Caco-2 (cell line): Measurements from ENCODE around the gene LAMC1. TPM values are rescaled to one million over a fixed set of nuclear protein-coding genes. Genes with fewer than 3 reads are reported as not detected.

Experiments
- BruUV-seq: library from RNA; stranded (reverse); fragments of 400-500 nt; replicated peaks from 2 replicates; lab custom pipeline; 2021; lab: Mats Ljungman, UMichigan
- CTCF ChIA-PET: fragments of 300-600 bp; sonication (Branson Sonifier 250); formaldehyde crosslinking; loops from one replicate; lab custom pipeline; 2022; ENCODE audit warnings: antibody characterized with exemption; lab: Charles Lee
- POLR2A ChIA-PET: fragments of 300-600 bp; sonication (Branson Sonifier 250); formaldehyde crosslinking; loops from one replicate; lab custom pipeline; 2022; ENCODE audit warnings: antibody characterized with exemption; lab: Charles Lee
- DNase-seq, 2 experiments: peaks; one replicate each; pipeline versions ENCODE4 v3.0.0 to v3.0.0-alpha.2; 2020 to 2022
- H3K27me3 ChIP-seq: replicated peaks from 2 replicates; pipeline ENCODE4 v1.6.0; 2011; ENCODE audit warnings: low read length; ENCODE audit not compliant: control insufficient read depth, insufficient read depth
- H3K36me3 ChIP-seq: 2 replicates; pipeline ENCODE4 v1.5.1; 2011; ENCODE audit warnings: low read length; ENCODE audit not compliant: control insufficient read depth, insufficient read depth
- H3K4me1 ChIP-seq: fragments of 250-450 bp; sonication (Bioruptor Pico); 2 replicates; pipeline ENCODE4 v1.5.1; 2020; ENCODE audit warnings: mild to moderate bottlenecking
- H3K4me3 ChIP-seq: 2 replicates; pipeline ENCODE4 v1.5.1; 2011; ENCODE audit warnings: low read depth, mild to moderate bottlenecking, control low read depth, low read length
- H3K9me3 ChIP-seq: fragments of 250-450 bp; sonication (Bioruptor Pico); 2 replicates; pipeline ENCODE4 v1.5.1; 2020; ENCODE audit warnings: mild to moderate bottlenecking, moderate library complexity
- H3K27ac Mint-ChIP-seq: one replicate; pipeline ENCODE4 v1.8.0; 2022; ENCODE audit warnings: mixed read lengths; ENCODE audit not compliant: unreplicated experiment
- H3K27me3 Mint-ChIP-seq: one replicate; pipeline ENCODE4 v1.8.0; 2022; ENCODE audit warnings: mixed read lengths; ENCODE audit not compliant: insufficient read depth, unreplicated experiment
- H3K36me3 Mint-ChIP-seq: one replicate; pipeline ENCODE4 v1.8.0; 2022; ENCODE audit warnings: mild to moderate bottlenecking, mixed read lengths; ENCODE audit not compliant: insufficient read depth, unreplicated experiment
- H3K4me1 Mint-ChIP-seq: one replicate; pipeline ENCODE4 v1.8.0; 2022; ENCODE audit warnings: low read depth, mixed read lengths; ENCODE audit not compliant: unreplicated experiment
- H3K4me3 Mint-ChIP-seq: one replicate; pipeline ENCODE4 v1.8.0; 2022; ENCODE audit warnings: mild to moderate bottlenecking, moderate library complexity, mixed read lengths; ENCODE audit not compliant: unreplicated experiment
- H3K9me3 Mint-ChIP-seq: one replicate; pipeline ENCODE4 v1.8.0; 2022; ENCODE audit warnings: mixed read lengths; ENCODE audit not compliant: unreplicated experiment
- CTCF ChIP-seq, 2 experiments: fragments of 200-600 bp in 1 of 2; IDR thresholded peaks; 1 replicate in 1 of 2; 2 replicates in 1 of 2; pipeline versions ENCODE4 v1.5.1 to v1.8.0; 2011 to 2022; ENCODE audit warnings: antibody characterized with exemption in 1 of 2, control low read depth in 1 of 2, inconsistent platforms in 1 of 2, low read depth in 1 of 2, low read length in 1 of 2, mild to moderate bottlenecking in 1 of 2, moderate library complexity in 1 of 2; ENCODE audit not compliant: insufficient read depth in 1 of 2, severe bottlenecking in 1 of 2, unreplicated experiment in 1 of 2
- intact Hi-C: fragments of 100-400 bp; cut with micrococcal nuclease; formaldehyde crosslinking; loops from one replicate; pipeline ENCODE4 v1.10.0; 2022; ENCODE audit not compliant: unreplicated experiment
- total RNA-seq: library from RNA; stranded (reverse); gene quantifications from 2 replicates; pipeline ENCODE4 v1.2.3, GENCODE V29; 2022

Gene LAMC1
- total RNA-seq, 1 experiment from 2014 or later, result 323 TPM

GRCh38 chr1:183029591-183030000 lies 6.4 kb downstream of the LAMC1 start:
- peak; percentile 39 to 56 for DNase-seq
- H3K9me3 Mint-ChIP-seq, result no peaks in the 10 kb centered on the region
- H3K27me3 ChIP-seq, result no peaks in the 10 kb centered on the region
- H3K36me3 ChIP-seq, result peaks cover 3% of the 10 kb centered on the region; the same call in 1 of the 2 replicates
- H3K36me3 Mint-ChIP-seq, result peaks cover 53% of the 10 kb centered on the region
- ChIA-PET POLR2A (no interaction called here), CTCF (no interaction called here)
- no peak overlapping the region for H3K4me3 ChIP-seq
- peak overlapping the region; percentile 32 for H3K4me3 Mint-ChIP-seq
- BruUV-seq, result no TSS peak
- H3K4me1 Mint-ChIP-seq, result peaks cover 40% of the 10 kb centered on the region
- peaks cover 64% of the 10 kb centered on the region for H3K4me1 ChIP-seq
- intact Hi-C loops, result loop anchor here (2.0 kb wide), 1 partner anchor 59 kb away; no protein-coding TSS in a partner anchor
- no peak for TF ChIP-seq CTCF (IDR thresholded peaks at IDR 0.05; ENCODE audit: insufficient read depth in 1 of 2, low read depth in 1 of 2, low read length in 1 of 2, severe bottlenecking in 1 of 2, unreplicated experiment in 1 of 2)
- H3K9me3 ChIP-seq, result no peaks in the 10 kb centered on the region
- H3K27ac Mint-ChIP-seq, result peak overlapping the region; percentile 63
- H3K27me3 Mint-ChIP-seq, result no peaks in the 10 kb centered on the region

- H3K4me1 ChIP-seq, result peaks cover 64% of the 10 kb centered on the region
These were observed 6.8 kb downstream of the LAMC1 start for GRCh38 chr1:183030053-183030452.

More at GRCh38 chr1:183030053-183030452, 6.8 kb downstream of the LAMC1 start:
- H3K9me3 Mint-ChIP-seq, result no peaks in the 10 kb centered on the region
- Histone ChIP-seq H3K9me3 (no peaks in the 10 kb centered on the region), H3K27me3 (no peaks in the 10 kb centered on the region), H3K4me3 (no peak overlapping the region), H3K36me3 (peaks cover 3% of the 10 kb centered on the region; the same call in 1 of the 2 replicates)
- H3K4me1 Mint-ChIP-seq, result peaks cover 43% of the 10 kb centered on the region
- no TSS peak for BruUV-seq
- peaks cover 51% of the 10 kb centered on the region for H3K36me3 Mint-ChIP-seq
- peak; percentile 42 to 63 for DNase-seq
- H3K4me3 Mint-ChIP-seq, result peak overlapping the region; percentile 32
- POLR2A ChIA-PET, result no interaction called here
- no peak for TF ChIP-seq CTCF (IDR thresholded peaks at IDR 0.05; ENCODE audit: insufficient read depth in 1 of 2, low read depth in 1 of 2, low read length in 1 of 2, severe bottlenecking in 1 of 2, unreplicated experiment in 1 of 2)
- no peaks in the 10 kb centered on the region for H3K27me3 Mint-ChIP-seq
- intact Hi-C loops, result loop anchor here (1.0 kb wide), 1 partner anchor 71 kb away; no protein-coding TSS in a partner anchor
- H3K27ac Mint-ChIP-seq, result peak overlapping the region; percentile 63
- CTCF ChIA-PET, result no interaction called here
